Activated CD4-positive, alpha-beta T cell treated with anti-CD3 and anti-CD28 coated beads, Interleukin-2, amount 50 U/mL, for 1 hour (primary cell): Measurements from ENCODE around the gene PRDM5.

ENCODE experiments used
- DNase-seq: peaks from one replicate; pipeline ENCODE4 v3.0.0-alpha.2; 2020

The PRDM5 gene

GRCh38 chr4:120815361-120815760 lies 107.2 kb downstream of the PRDM5 start:
- no peak for DNase-seq

GRCh38 chr4:120814886-120815285 lies 107.6 kb downstream of the PRDM5 start:
- no peak for DNase-seq

GRCh38 chr4:120812216-120812615 lies 110.3 kb downstream of the PRDM5 start:
- DNase-seq: no peak

- no peak for DNase-seq
Measured at GRCh38 chr4:120809518-120809917, 113.0 kb downstream of the PRDM5 start.

GRCh38 chr4:120808475-120809141 lies 113.9 kb downstream of the PRDM5 start:
- DNase-seq: no peak

GRCh38 chr4:120801137-120801758 lies 121.3 kb downstream of the PRDM5 start:
- no peak for DNase-seq

GRCh38 chr4:120798570-120798969 lies 124.0 kb downstream of the PRDM5 start:
- no peak for DNase-seq

- no peak for DNase-seq
Measured at GRCh38 chr4:120796271-120796670, 126.3 kb downstream of the PRDM5 start.

- DNase-seq: no peak
Measured at GRCh38 chr4:120785202-120785601, 137.3 kb downstream of the PRDM5 start.

GRCh38 chr4:120777459-120777858 lies 145.1 kb downstream of the PRDM5 start:
- DNase-seq: no peak

GRCh38 chr4:120775431-120775830 lies 147.1 kb downstream of the PRDM5 start:
- no peak for DNase-seq

GRCh38 chr4:120773641-120774040 lies 148.9 kb downstream of the PRDM5 start:
- no peak for DNase-seq

GRCh38 chr4:120771907-120772306 lies 150.6 kb downstream of the PRDM5 start:
- no peak for DNase-seq

GRCh38 chr4:120770897-120771296 lies 151.6 kb downstream of the PRDM5 start:
- no peak for DNase-seq

- DNase-seq: no peak
Measured at GRCh38 chr4:120769227-120769626, 153.3 kb downstream of the PRDM5 start.

GRCh38 chr4:120765260-120765680 lies 157.3 kb downstream of the PRDM5 start:
- DNase-seq: no peak

- no peak for DNase-seq
Measured at GRCh38 chr4:120763650-120764049, 158.9 kb downstream of the PRDM5 start.

- DNase-seq: no peak
Measured at GRCh38 chr4:120761070-120761469, 161.5 kb downstream of the PRDM5 start.

GRCh38 chr4:120760047-120760446 lies 162.5 kb downstream of the PRDM5 start:
- DNase-seq: no peak

- DNase-seq: no peak
Measured at GRCh38 chr4:120755864-120756263, 166.7 kb downstream of the PRDM5 start.

- DNase-seq: no peak
Measured at GRCh38 chr4:120754590-120754989, 167.9 kb downstream of the PRDM5 start.

GRCh38 chr4:120753854-120754253 lies 168.7 kb downstream of the PRDM5 start:
- DNase-seq: no peak

- no peak for DNase-seq
Measured at GRCh38 chr4:120750152-120750525, 172.4 kb downstream of the PRDM5 start.

- no peak for DNase-seq
Measured at GRCh38 chr4:120749445-120750151, 172.9 kb downstream of the PRDM5 start.
